Heart left ventricle (tissue), 16 donors: ENCODE data around the gene CDC34. TPM values are rescaled to one million over a fixed set of nuclear protein-coding genes. Genes with fewer than 3 reads are reported as not detected.

ENCODE experiments used
- ATAC-seq, 4 donors: fragments of 200-7000 bp; cut with Tn5 transposase; one replicate each; pipeline ENCODE4 v1.9.1; 2020 to 2022; ENCODE audit warnings: moderate library complexity in 4 of 4, mild to moderate bottlenecking in 3 of 4, moderate number of reproducible peaks in 1 of 4
- DNase-seq, 5 donors: peaks; one replicate each; pipeline ENCODE4 v3.0.0-alpha.2; 2020
- H3K27ac ChIP-seq, 12 donors: fragments of 200-600 bp; sonication (generic) in 4 of 12; one replicate each; pipeline versions ENCODE4 v1.5.0 to v1.8.0; 2016 to 2022; ENCODE audit warnings: mild to moderate bottlenecking in 2 of 12
- H3K27me3 ChIP-seq, 9 donors: fragments of 200-600 bp; sonication (generic) in 2 of 9; one replicate each; pipeline versions ENCODE4 v1.5.1 to v1.8.0; 2016 to 2022; ENCODE audit warnings: mild to moderate bottlenecking in 3 of 9
- H3K36me3 ChIP-seq, 9 donors: fragments of 200-600 bp; sonication (generic) in 2 of 9; one replicate each; pipeline versions ENCODE4 v1.5.0 to v1.8.0; 2018 to 2022; ENCODE audit warnings: mild to moderate bottlenecking in 2 of 9
- H3K4me1 ChIP-seq, 12 donors: fragments of 200-600 bp; sonication (generic) in 4 of 12; one replicate each; pipeline versions ENCODE4 v1.5.0 to v1.8.0; 2016 to 2022; ENCODE audit warnings: mild to moderate bottlenecking in 3 of 12
- H3K4me3 ChIP-seq, 12 donors: fragments of 200-600 bp; sonication (generic) in 4 of 12; one replicate each; pipeline versions ENCODE4 v1.5.0 to v1.8.0; 2017 to 2022; ENCODE audit warnings: mild to moderate bottlenecking in 9 of 12, moderate library complexity in 4 of 12
- H3K9me3 ChIP-seq, 12 donors: fragments of 200-600 bp; sonication (generic) in 4 of 12; one replicate each; pipeline versions ENCODE4 v1.5.0 to v1.8.0; 2016 to 2022; ENCODE audit warnings: mild to moderate bottlenecking in 1 of 12
- CTCF ChIP-seq, 12 donors: fragments of 200-600 bp; sonication (generic) in 4 of 12; IDR thresholded peaks; one replicate each; pipeline versions ENCODE4 v1.5.0 to v1.8.0; 2018 to 2022; ENCODE audit warnings: antibody characterized with exemption in 12 of 12, mild to moderate bottlenecking in 5 of 12
- POLR2A ChIP-seq, 2 donors: fragments of 450-650 bp; IDR thresholded peaks; one replicate each; pipeline ENCODE4 v1.6.1; 2017; ENCODE audit warnings: antibody characterized with exemption in 2 of 2, mild to moderate bottlenecking in 2 of 2, moderate library complexity in 2 of 2
- WGBS, 4 donors: extraction: QIAGEN DNeasy Blood & Tissue Kit in 2 of 4; methylation state at CpG; one replicate each; pipeline versions ENCODE4 v1.1.5 to v1.1.7; 2013 to 2018; 5-methylcytosine and 5-hydroxymethylcytosine counted together
- intact Hi-C, 10 donors: fragments of 100-400 bp; cut with DNase I; formaldehyde crosslinking; loops; one replicate each; pipeline versions ENCODE4 v1.11.1 to v1.14.2; 2022
- polyA plus RNA-seq, 2 donors: library from polyadenylated mRNA; stranded (reverse); fragments of 200-250 nt; gene quantifications; one replicate each; pipeline ENCODE4 v1.2.3, GENCODE V29; 2013
- total RNA-seq, 9 donors: library from RNA; depleted of rRNA in 2 of 9; stranded (reverse); fragments of >200 nt in 2 of 9; fragmentation: NEBNext Ultra II Directional in 3 of 9; extraction: Animal tissue kit (Norgen Biotek cat#: 25700) in 3 of 9; gene quantifications; one replicate each; pipeline versions ENCODE4 v1.1.0 to v1.2.4, GENCODE V29; 2016 to 2023
- donor health status: ischemic (EF 13 %, LVEDD 7.1; RV severe dilation, severe dysfunction).
- donor health status: healthy with polysubstance abuse.
- donor health status: DM: no; HTN: yes; CAD: no.
- donor health status: DM: no; HTN: no; CAD: no.
- donor health status: ischemic (EF 25% LVEDD 6.9; RV normal size, moderate dysfunction).
- donor health status: ischemic (EF 25% LVEDD 5.7; RV mildly dilated, moderate dysfunction).
- donor health status: healthy.
- donor health status: DM: yes; HTN: yes; CAD: no.
- donor health status: ischemic (EF 35%, LVEDD 5.7; RV mildly dilated, moderate dysfunction).
- donor health status: nonischemic (EF 11% LVEDD 7.7; RV severe dilation, severe dysfunction).
- donor health status: DM: yes; HTN: yes; CAD: no.
- donor health status: PGD.
- donor health status: ischemic (EF 29% LVEDD 5.4; RV normal size, mild dysfunction).
- donor health status: nonischemic (EF 23%, LVEDD 6.1; RV moderate dilation, normal function).

CDC34 gene
- total and polyA plus RNA-seq, 11 donors: 61.9 to 200 (median 99.9) TPM

- peak overlapping the region; percentile 31 to 99 (median 96) for H3K27ac ChIP-seq
- 34 to 58% (median 42%) methylated on average over 26 to 38 of the region's 38 CpGs for WGBS, 4 donors
- peaks cover 0 to 40% (median 12%) of the 10 kb centered on the region in 9 donors for H3K36me3 ChIP-seq
- H3K27me3 ChIP-seq: no peaks in the 10 kb centered on the region
- DNase-seq: peak; percentile 78 to 92 (median 82)
- TF ChIP-seq CTCF (IDR thresholded peaks at IDR 0.05): no peak
- peak in 1 of 2 donors; percentile 29 for TF ChIP-seq POLR2A (IDR thresholded peaks at IDR 0.05)
- peak overlapping the region; percentile 9 to 99 (median 94) for H3K4me3 ChIP-seq
- intact Hi-C loops: no loop called here
- peaks cover 3 to 84% (median 55%) of the 10 kb centered on the region in 12 donors for H3K4me1 ChIP-seq
- H3K9me3 ChIP-seq: no peaks in the 10 kb centered on the region
- ATAC-seq: peak; percentile 47 to 69 (median 56)
These were observed 44.3 kb downstream of the CDC34 start for GRCh38 chr19:575527-576506.

- Histone ChIP-seq H3K36me3 (peaks cover 0 to 49% (median 21%) of the 10 kb centered on the region in 9 donors), H3K27ac (peak overlapping the region; percentile 31 to 99 (median 96)), H3K27me3 (no peaks in the 10 kb centered on the region), H3K9me3 (no peaks in the 10 kb centered on the region), H3K4me3 (peak overlapping the region in 10 of 12 donors; percentile 26 to 99 (median 94)), H3K4me1 (peaks cover 3 to 82% (median 51%) of the 10 kb centered on the region in 12 donors)
- ATAC-seq (no peak), DNase-seq (peak in 1 of 5 donors; percentile 50)
- intact Hi-C loops: no loop called here
- no peak for TF ChIP-seq CTCF (IDR thresholded peaks at IDR 0.05)
- TF ChIP-seq POLR2A (IDR thresholded peaks at IDR 0.05): no peak
- WGBS, 4 donors: 51 to 63% (median 56%) methylated on average over 19 to 28 of the region's 28 CpGs
These were observed 45.3 kb downstream of the CDC34 start for GRCh38 chr19:576768-577438.

GRCh38 chr19:577439-578392 lies 46.2 kb downstream of the CDC34 start:
- Histone ChIP-seq H3K27me3 (no peaks in the 10 kb centered on the region), H3K27ac (peak overlapping the region; percentile 17 to 99 (median 96)), H3K4me3 (peak overlapping the region in 10 of 12 donors; percentile 26 to 99 (median 94)), H3K4me1 (peaks cover 3 to 87% (median 52%) of the 10 kb centered on the region in 12 donors), H3K9me3 (no peaks in the 10 kb centered on the region), H3K36me3 (peaks cover 0 to 57% (median 29%) of the 10 kb centered on the region in 9 donors)
- intact Hi-C loops: no loop called here
- peak in 1 of 5 donors; percentile 54 for DNase-seq
- no peak for ATAC-seq
- 71 to 75% (median 72%) methylated on average over 45 to 66 of the region's 66 CpGs for WGBS, 4 donors
- no peak for TF ChIP-seq POLR2A (IDR thresholded peaks at IDR 0.05)
- TF ChIP-seq CTCF (IDR thresholded peaks at IDR 0.05): peak in 1 of 12 donors; percentile 15
